Measurements from ENCODE around the gene KIFAP3.
"Not testable (repeated sequence)": the region's sequence is repeated elsewhere in the genome, so short reads cannot be mapped to it uniquely, and the experiment has no call there.

KIFAP3 gene

GRCh38 chr1:169925505-169926482, 148.7 kb downstream of the KIFAP3 start:
- no peak for DNase-seq (ENCODE audit: low read depth in 1 of 2, low spot score in 1 of 2)

- no peak for DNase-seq (ENCODE audit: low read depth in 1 of 2, low spot score in 1 of 2)
These were observed 149.7 kb downstream of the KIFAP3 start for GRCh38 chr1:169924829-169925228.

GRCh38 chr1:169924063-169924462, 150.4 kb downstream of the KIFAP3 start:
- DNase-seq (ENCODE audit: low read depth in 1 of 2, low spot score in 1 of 2) = no peak

- no peak for DNase-seq (ENCODE audit: low read depth in 1 of 2, low spot score in 1 of 2)
These were observed 153.4 kb downstream of the KIFAP3 start for GRCh38 chr1:169921080-169921479.

- no peak for DNase-seq (ENCODE audit: low read depth in 1 of 2, low spot score in 1 of 2)
These were observed 155.6 kb downstream of the KIFAP3 start for GRCh38 chr1:169918927-169919326.

- not testable (repeated sequence) for DNase-seq (ENCODE audit: low read depth in 1 of 2, low spot score in 1 of 2)
These were observed 156.3 kb downstream of the KIFAP3 start for GRCh38 chr1:169918220-169918619.

- no peak for DNase-seq (ENCODE audit: low read depth in 1 of 2, low spot score in 1 of 2)
These were observed 159.3 kb downstream of the KIFAP3 start for GRCh38 chr1:169915150-169915549.

GRCh38 chr1:169914531-169914930, 160.0 kb downstream of the KIFAP3 start:
- DNase-seq (ENCODE audit: low read depth in 1 of 2, low spot score in 1 of 2) = no peak

GRCh38 chr1:169909499-169909898, 165.0 kb downstream of the KIFAP3 start:
- no peak for DNase-seq (ENCODE audit: low read depth in 1 of 2, low spot score in 1 of 2)

GRCh38 chr1:169906938-169907337, 167.6 kb downstream of the KIFAP3 start:
- DNase-seq (ENCODE audit: low read depth in 1 of 2, low spot score in 1 of 2) = no peak

- no peak for DNase-seq (ENCODE audit: low read depth in 1 of 2, low spot score in 1 of 2)
These were observed 169.7 kb downstream of the KIFAP3 start for GRCh38 chr1:169904834-169905233.

GRCh38 chr1:169902751-169903150, 171.7 kb downstream of the KIFAP3 start:
- DNase-seq (ENCODE audit: low read depth in 1 of 2, low spot score in 1 of 2) = no peak

GRCh38 chr1:169901115-169901514, 173.4 kb downstream of the KIFAP3 start:
- DNase-seq (ENCODE audit: low read depth in 1 of 2, low spot score in 1 of 2) = no peak

GRCh38 chr1:169900571-169900970, 173.9 kb downstream of the KIFAP3 start:
- no peak for DNase-seq (ENCODE audit: low read depth in 1 of 2, low spot score in 1 of 2)

- DNase-seq (ENCODE audit: low read depth in 1 of 2, low spot score in 1 of 2) = no peak
These were observed 174.8 kb downstream of the KIFAP3 start for GRCh38 chr1:169899519-169900217.

- DNase-seq (ENCODE audit: low read depth in 1 of 2, low spot score in 1 of 2) = no peak
These were observed 178.5 kb downstream of the KIFAP3 start for GRCh38 chr1:169896013-169896412.

- no peak for DNase-seq (ENCODE audit: low read depth in 1 of 2, low spot score in 1 of 2)
These were observed 179.9 kb downstream of the KIFAP3 start for GRCh38 chr1:169894424-169895145.

- DNase-seq (ENCODE audit: low read depth in 1 of 2, low spot score in 1 of 2) = peak; percentile 80 to 91
These were observed 180.7 kb downstream of the KIFAP3 start, which contains the start of gene SCYL3 for GRCh38 chr1:169893645-169894423. TSS of gene SCYL3 (minus strand) at chr1:169893896. CDS start at chr1:169888840, 5,056 bp downstream.

- no peak for DNase-seq (ENCODE audit: low read depth in 1 of 2, low spot score in 1 of 2)
These were observed 181.4 kb downstream of the KIFAP3 start for GRCh38 chr1:169892927-169893644.
